WTC11 (cell line): ENCODE results near the gene AFG3L2. TPM values are rescaled to one million over a fixed set of nuclear protein-coding genes. Genes with fewer than 3 reads are reported as not detected.

Source experiments
- ATAC-seq: fragments of 200-7000 bp; cut with Tn5 transposase; 2 replicates; pipeline ENCODE4 v1.10.0; 2021; ENCODE audit warnings: mild to moderate bottlenecking, moderate library complexity
- CTCF ChIA-PET: fragments of 300-600 bp; sonication (Branson Sonifier 250); formaldehyde crosslinking; loops from one replicate; lab custom pipeline; 2021; ENCODE audit warnings: antibody characterized with exemption; lab: Charles Lee
- POLR2A ChIA-PET: fragments of 350-600 bp; sonication (Branson Sonifier 250); formaldehyde crosslinking; loops from one replicate; lab custom pipeline; 2021; ENCODE audit warnings: antibody characterized with exemption; lab: Charles Lee
- DNase-seq: peaks from one replicate; pipeline ENCODE4 v3.0.0; 2021; ENCODE audit warnings: low spot score
- H3K27ac Mint-ChIP-seq: 2 replicates; pipeline ENCODE4 v1.8.0; 2021; ENCODE audit warnings: mixed read lengths
- H3K27me3 Mint-ChIP-seq: 2 replicates; pipeline ENCODE4 v1.8.0; 2021; ENCODE audit warnings: low read depth, mild to moderate bottlenecking, moderate library complexity, mixed read lengths
- H3K36me3 Mint-ChIP-seq: 2 replicates; pipeline ENCODE4 v1.8.0; 2021; ENCODE audit warnings: mixed read lengths
- H3K4me1 Mint-ChIP-seq: 2 replicates; pipeline ENCODE4 v1.8.0; 2022; ENCODE audit warnings: mixed read lengths
- H3K4me3 Mint-ChIP-seq: 2 replicates; pipeline ENCODE4 v1.8.0; 2021; ENCODE audit warnings: mild to moderate bottlenecking, moderate library complexity, mixed read lengths
- H3K9me3 Mint-ChIP-seq: 2 replicates; pipeline ENCODE4 v1.8.0; 2021; ENCODE audit warnings: mixed read lengths
- FOXJ3 ChIP-seq: sonication (generic); formaldehyde crosslinking; IDR thresholded peaks from 2 replicates; pipeline ENCODE4 v1.9.0; 2021; ENCODE audit warnings: missing genetic modification reagents, mild to moderate bottlenecking, borderline replicate concordance
- FOXP1 ChIP-seq: sonication (generic); formaldehyde crosslinking; IDR thresholded peaks from 2 replicates; pipeline ENCODE4 v1.8.0; 2022; ENCODE audit warnings: missing genetic modification reagents, mild to moderate bottlenecking, moderate library complexity, borderline replicate concordance
- MYBL2 ChIP-seq: sonication (generic); formaldehyde crosslinking; IDR thresholded peaks from 2 replicates; pipeline ENCODE4 v1.8.1; 2023; ENCODE audit warnings: mild to moderate bottlenecking, moderate library complexity, missing genetic modification reagents
- TCF7 ChIP-seq: sonication (generic); formaldehyde crosslinking; IDR thresholded peaks from 2 replicates; pipeline ENCODE4 v1.8.0; 2022; ENCODE audit warnings: mild to moderate bottlenecking, low read depth, missing genetic modification reagents, moderate library complexity
- ZBTB21 ChIP-seq: sonication (generic); formaldehyde crosslinking; IDR thresholded peaks from 2 replicates; pipeline ENCODE4 v1.8.1; 2023; ENCODE audit warnings: mild to moderate bottlenecking, missing genetic modification reagents, borderline replicate concordance
- ZNF121 ChIP-seq: sonication (generic); formaldehyde crosslinking; IDR thresholded peaks from 2 replicates; pipeline ENCODE4 v1.8.0; 2023; ENCODE audit warnings: missing genetic modification reagents
- total RNA-seq: library from RNA; stranded (reverse); gene quantifications from 3 replicates; pipeline ENCODE4 v1.2.3, GENCODE V29; 2021
- TF ChIP-seq, protein P1 (sequence below): sonication (generic); formaldehyde crosslinking; IDR thresholded peaks from 2 replicates; pipeline ENCODE4 v1.8.0; 2022; ENCODE audit warnings: mild to moderate bottlenecking, missing genetic modification reagents
- TF ChIP-seq, protein P2 (sequence below): sonication (generic); formaldehyde crosslinking; IDR thresholded peaks from 2 replicates; pipeline ENCODE4 v1.8.1; 2023; ENCODE audit warnings: mild to moderate bottlenecking, missing genetic modification reagents, moderate library complexity
- TF ChIP-seq, protein P3 (sequence below): fragments of 250-450 bp; sonication (Bioruptor Pico); IDR thresholded peaks from 2 replicates; pipeline ENCODE4 v2.1.2; 2022; ENCODE audit warnings: mild to moderate bottlenecking, moderate library complexity
- TF ChIP-seq, protein P4 (sequence below): sonication (generic); formaldehyde crosslinking; IDR thresholded peaks from 2 replicates; pipeline ENCODE4 v1.8.1; 2022; ENCODE audit warnings: mild to moderate bottlenecking, moderate library complexity, missing genetic modification reagents
- TF ChIP-seq, protein P5 (sequence below): sonication (generic); formaldehyde crosslinking; IDR thresholded peaks from 2 replicates; pipeline ENCODE4 v1.8.0; 2022; ENCODE audit warnings: mild to moderate bottlenecking, missing genetic modification reagents
- TF ChIP-seq, protein P6 (sequence below): fragments of 250-450 bp; sonication (Bioruptor Pico); IDR thresholded peaks from 2 replicates; pipeline ENCODE4 v1.8.0; 2021; ENCODE audit warnings: mild to moderate bottlenecking
- TF ChIP-seq, protein P7 (sequence below): sonication (generic); formaldehyde crosslinking; IDR thresholded peaks from 2 replicates; pipeline ENCODE4 v1.8.0; 2023; ENCODE audit warnings: missing genetic modification reagents

The AFG3L2 gene
- total RNA-seq, 1 experiment from 2014 or later, result 109 TPM

DNA sequence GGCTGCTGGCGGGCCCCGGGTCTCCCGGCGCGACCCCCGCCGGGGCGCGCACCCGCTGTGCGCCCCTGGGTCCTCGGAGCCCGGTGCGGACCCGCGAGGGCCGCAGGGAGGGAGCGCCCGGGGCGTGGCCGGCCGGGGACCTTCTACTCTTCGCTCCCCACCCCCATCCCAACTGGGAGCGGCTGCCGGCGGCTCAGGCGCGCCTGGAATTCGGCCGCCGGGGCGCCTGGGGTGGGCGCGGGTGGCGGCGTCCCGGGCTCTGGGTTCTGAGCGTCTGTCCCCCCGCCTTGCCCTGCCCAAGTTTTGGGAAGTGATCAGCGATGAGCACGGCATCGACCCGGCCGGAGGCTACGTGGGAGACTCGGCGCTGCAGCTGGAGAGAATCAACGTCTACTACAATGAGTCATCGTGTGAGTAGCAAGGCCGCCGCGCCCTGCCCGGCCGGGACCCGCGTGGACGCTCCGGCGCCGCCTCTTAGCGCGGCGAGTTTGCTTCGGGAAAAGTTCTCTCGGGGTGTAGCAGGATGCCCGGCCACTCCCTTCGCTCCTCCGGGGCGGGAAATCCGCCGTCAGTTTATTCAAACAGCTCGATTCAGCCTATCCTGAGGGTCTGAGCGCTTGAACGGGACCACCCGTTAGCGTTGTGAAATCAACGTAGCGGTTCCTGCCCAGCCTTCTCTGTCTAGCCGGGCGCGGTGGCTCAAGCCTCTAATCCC, 68.5 kb downstream of the AFG3L2 start (continued):
- TF ChIP-seq, protein P1, sequence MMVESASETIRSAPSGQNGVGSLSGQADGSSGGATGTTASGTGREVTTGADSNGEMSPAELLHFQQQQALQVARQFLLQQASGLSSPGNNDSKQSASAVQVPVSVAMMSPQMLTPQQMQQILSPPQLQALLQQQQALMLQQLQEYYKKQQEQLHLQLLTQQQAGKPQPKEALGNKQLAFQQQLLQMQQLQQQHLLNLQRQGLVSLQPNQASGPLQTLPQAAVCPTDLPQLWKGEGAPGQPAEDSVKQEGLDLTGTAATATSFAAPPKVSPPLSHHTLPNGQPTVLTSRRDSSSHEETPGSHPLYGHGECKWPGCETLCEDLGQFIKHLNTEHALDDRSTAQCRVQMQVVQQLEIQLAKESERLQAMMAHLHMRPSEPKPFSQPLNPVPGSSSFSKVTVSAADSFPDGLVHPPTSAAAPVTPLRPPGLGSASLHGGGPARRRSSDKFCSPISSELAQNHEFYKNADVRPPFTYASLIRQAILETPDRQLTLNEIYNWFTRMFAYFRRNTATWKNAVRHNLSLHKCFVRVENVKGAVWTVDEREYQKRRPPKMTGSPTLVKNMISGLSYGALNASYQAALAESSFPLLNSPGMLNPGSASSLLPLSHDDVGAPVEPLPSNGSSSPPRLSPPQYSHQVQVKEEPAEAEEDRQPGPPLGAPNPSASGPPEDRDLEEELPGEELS, result no peak
- TF ChIP-seq, protein P2, sequence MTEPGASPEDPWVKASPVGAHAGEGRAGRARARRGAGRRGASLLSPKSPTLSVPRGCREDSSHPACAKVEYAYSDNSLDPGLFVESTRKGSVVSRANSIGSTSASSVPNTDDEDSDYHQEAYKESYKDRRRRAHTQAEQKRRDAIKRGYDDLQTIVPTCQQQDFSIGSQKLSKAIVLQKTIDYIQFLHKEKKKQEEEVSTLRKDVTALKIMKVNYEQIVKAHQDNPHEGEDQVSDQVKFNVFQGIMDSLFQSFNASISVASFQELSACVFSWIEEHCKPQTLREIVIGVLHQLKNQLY (CRISPR knock-in tag), result no peak
- TF ChIP-seq FOXP1 (CRISPR knock-in tag), result peak; percentile 18; the same call in 1 of the 2 replicates
- TF ChIP-seq, protein P3, sequence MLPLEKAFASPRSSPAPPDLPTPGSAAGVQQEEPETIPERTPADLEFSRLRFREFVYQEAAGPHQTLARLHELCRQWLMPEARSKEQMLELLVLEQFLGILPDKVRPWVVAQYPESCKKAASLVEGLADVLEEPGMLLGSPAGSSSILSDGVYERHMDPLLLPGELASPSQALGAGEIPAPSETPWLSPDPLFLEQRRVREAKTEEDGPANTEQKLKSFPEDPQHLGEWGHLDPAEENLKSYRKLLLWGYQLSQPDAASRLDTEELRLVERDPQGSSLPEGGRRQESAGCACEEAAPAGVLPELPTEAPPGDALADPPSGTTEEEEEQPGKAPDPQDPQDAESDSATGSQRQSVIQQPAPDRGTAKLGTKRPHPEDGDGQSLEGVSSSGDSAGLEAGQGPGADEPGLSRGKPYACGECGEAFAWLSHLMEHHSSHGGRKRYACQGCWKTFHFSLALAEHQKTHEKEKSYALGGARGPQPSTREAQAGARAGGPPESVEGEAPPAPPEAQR (CRISPR knock-in tag), result no peak
- no peak for TF ChIP-seq FOXJ3 (CRISPR knock-in tag)
- peak; percentile 63; the same call in 1 of the 2 replicates for TF ChIP-seq MYBL2 (CRISPR knock-in tag)
- TF ChIP-seq, protein P4, sequence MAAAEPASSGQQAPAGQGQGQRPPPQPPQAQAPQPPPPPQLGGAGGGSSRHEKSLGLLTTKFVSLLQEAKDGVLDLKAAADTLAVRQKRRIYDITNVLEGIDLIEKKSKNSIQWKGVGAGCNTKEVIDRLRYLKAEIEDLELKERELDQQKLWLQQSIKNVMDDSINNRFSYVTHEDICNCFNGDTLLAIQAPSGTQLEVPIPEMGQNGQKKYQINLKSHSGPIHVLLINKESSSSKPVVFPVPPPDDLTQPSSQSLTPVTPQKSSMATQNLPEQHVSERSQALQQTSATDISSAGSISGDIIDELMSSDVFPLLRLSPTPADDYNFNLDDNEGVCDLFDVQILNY (CRISPR knock-in tag), result 0 out of 2 replicates have a peak, but pooled peaks have one; percentile 35
- TF ChIP-seq TCF7 (CRISPR knock-in tag), result no peak
- TF ChIP-seq ZBTB21, result 0 out of 2 replicates have a peak, but pooled peaks have one; percentile 19
- TF ChIP-seq, protein P5, sequence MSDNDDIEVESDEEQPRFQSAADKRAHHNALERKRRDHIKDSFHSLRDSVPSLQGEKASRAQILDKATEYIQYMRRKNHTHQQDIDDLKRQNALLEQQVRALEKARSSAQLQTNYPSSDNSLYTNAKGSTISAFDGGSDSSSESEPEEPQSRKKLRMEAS (CRISPR knock-in tag), result 0 out of 2 replicates have a peak, but pooled peaks have one; percentile 24
- 0 out of 2 replicates have a peak, but pooled peaks have one; percentile 18 for TF ChIP-seq ZNF121
- TF ChIP-seq, protein P6, sequence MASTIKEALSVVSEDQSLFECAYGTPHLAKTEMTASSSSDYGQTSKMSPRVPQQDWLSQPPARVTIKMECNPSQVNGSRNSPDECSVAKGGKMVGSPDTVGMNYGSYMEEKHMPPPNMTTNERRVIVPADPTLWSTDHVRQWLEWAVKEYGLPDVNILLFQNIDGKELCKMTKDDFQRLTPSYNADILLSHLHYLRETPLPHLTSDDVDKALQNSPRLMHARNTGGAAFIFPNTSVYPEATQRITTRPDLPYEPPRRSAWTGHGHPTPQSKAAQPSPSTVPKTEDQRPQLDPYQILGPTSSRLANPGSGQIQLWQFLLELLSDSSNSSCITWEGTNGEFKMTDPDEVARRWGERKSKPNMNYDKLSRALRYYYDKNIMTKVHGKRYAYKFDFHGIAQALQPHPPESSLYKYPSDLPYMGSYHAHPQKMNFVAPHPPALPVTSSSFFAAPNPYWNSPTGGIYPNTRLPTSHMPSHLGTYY (CRISPR knock-in tag), result no peak

DNA sequence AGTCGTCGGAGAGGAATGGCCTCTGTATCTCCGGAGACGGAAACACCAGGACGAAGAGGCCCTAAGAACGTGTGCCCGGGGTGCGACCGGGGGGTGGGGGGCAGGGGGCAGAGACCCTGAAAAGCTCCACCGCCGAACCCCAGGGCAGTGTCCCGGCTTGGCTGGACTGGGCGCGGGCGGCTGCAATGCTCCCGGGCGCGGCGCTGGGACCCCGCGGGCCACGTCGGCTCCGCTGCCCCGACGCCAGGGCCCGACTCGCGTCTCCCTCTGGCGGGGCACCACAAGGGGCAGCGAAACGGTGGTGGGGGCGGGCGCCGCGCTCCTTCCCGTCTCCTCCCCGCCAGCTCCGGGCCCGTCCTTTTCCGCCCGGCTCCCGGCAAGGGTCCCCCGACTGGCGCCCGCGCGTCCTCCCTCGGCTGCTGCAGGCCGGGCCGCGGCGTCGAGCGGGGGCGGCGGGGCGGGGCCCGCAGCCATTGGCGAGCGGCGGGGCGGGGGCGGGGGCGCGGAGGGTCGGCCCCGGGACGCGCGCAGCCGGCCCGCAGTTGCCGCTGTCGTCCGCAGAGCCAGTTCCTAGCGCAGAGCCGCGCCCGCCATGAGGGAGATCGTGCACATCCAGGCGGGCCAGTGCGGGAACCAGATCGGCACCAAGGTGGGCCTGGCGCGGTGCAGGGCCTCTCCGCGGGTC, 69.2 kb downstream of the AFG3L2 start, which contains the start of gene TUBB6:
Gene TUBB6 (plus strand): TSS at position 541 of the 685 bp plus-strand sequence. CDS start 52 bp downstream, at position 593.
- peak within 1 kb of the TSS; percentile 37; the same call in 1 of the 2 replicates for H3K27ac Mint-ChIP-seq
- DNase-seq (peak; percentile 73), ATAC-seq (peak; percentile 69)
- CTCF ChIA-PET, result interaction anchor here (0.7 to 4.0 kb wide), 11 partner anchors 10 to 70 kb away, joined by 3 to 24 read pairs (median 8); partner anchors contain the start of gene AFG3L2
- TF ChIP-seq, protein P7, sequence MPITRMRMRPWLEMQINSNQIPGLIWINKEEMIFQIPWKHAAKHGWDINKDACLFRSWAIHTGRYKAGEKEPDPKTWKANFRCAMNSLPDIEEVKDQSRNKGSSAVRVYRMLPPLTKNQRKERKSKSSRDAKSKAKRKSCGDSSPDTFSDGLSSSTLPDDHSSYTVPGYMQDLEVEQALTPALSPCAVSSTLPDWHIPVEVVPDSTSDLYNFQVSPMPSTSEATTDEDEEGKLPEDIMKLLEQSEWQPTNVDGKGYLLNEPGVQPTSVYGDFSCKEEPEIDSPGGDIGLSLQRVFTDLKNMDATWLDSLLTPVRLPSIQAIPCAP (CRISPR knock-in tag), result no peak
- TF ChIP-seq, protein P4 (CRISPR knock-in tag), result 0 out of 2 replicates have a peak, but pooled peaks have one; percentile 6
- TF ChIP-seq, all 79 proteins: peak for 1
- Mint-ChIP-seq H3K9me3 (peaks cover 8% of the 10 kb centered on the region), H3K4me1 (peaks cover 42% of the 10 kb centered on the region), H3K27me3 (peaks cover 20% of the 10 kb centered on the region), H3K4me3 (peak within 1 kb of the TSS; percentile 87), H3K36me3 (peaks cover 29% of the 10 kb centered on the region)
- POLR2A ChIA-PET, result interaction anchor here (1.0 to 1.1 kb wide), 2 partner anchors 20 to 28 kb away, joined by 4 to 8 read pairs; no protein-coding TSS in a partner anchor
